GM23248 (cell line): ENCODE measurements around the gene EFCAB6.

Source experiments
- EZH2 ChIP-seq: fragments of 200-600 bp; sonication (generic); IDR thresholded peaks from 2 replicates; pipeline ENCODE4 v1.6.1; 2018; ENCODE audit warnings: antibody characterized with exemption, mild to moderate bottlenecking; ENCODE audit not compliant: insufficient read depth, poor library complexity, severe bottlenecking
- EZH2phosphoT487 ChIP-seq: fragments of 200-600 bp; sonication (generic); IDR thresholded peaks from 2 replicates; pipeline ENCODE4 v1.6.1; 2018; ENCODE audit warnings: antibody characterized with exemption, moderate library complexity, mild to moderate bottlenecking, low read depth; ENCODE audit not compliant: insufficient read depth

DNA sequence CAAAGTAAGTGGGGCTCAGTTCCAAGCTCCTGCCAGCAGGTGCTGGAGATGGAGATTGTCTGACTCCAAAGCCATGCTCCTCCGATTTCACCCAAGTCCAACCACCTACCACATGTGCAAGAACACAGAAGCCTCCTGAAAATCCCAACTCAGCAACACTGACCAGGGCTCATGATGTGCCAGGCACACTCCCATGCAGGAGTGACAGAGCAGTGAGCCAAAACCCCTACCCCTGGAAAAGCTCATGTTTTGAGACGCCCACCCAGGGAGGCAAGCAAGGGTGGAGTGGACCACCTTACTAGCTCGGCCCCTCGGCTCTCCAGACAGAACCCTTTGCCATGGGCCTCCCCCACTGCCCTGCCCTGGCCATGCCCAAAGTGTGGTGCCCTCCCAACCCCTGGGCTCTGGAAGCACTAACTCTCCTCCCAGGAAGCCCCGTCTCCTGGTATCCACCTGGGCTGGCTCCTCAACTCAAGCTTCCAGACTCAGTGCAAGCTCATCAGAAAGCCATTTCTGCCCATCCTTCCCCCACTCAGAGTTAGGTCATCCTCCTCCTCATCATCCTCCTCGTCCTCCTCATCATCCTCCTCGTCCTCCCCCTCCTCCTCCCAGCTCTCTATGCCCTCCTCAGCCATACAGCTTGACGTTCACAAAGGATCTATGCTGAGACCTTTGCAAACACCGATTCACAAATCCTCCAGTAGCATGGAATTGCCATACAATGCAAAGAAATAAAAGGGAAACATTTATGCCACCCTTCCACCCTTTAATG is 245.4 kb downstream of the EFCAB6 start:
- TF ChIP-seq EZH2phosphoT487 (no peak), EZH2 (no peak)
